Fibroblast of the aortic adventitia (primary cell): ENCODE data around the gene NUAK2. TPM values are rescaled to one million over a fixed set of nuclear protein-coding genes. Genes with fewer than 3 reads are reported as not detected.
A peak's percentile ranks its signal among the peaks of the same experiment; 100 is the strongest.

Experiments
- DNase-seq: peaks from one replicate; pipeline ENCODE4 v3.0.0-alpha.2; 2010; ENCODE audit warnings: low read depth
- H3K4me3 ChIP-seq: 2 replicates; pipeline ENCODE4 v1.5.1; 2011; ENCODE audit warnings: low read depth, mild to moderate bottlenecking, control low read depth, low read length, moderate library complexity
- CTCF ChIP-seq: IDR thresholded peaks from 2 replicates; pipeline ENCODE4 v1.5.1; 2011; ENCODE audit warnings: mild to moderate bottlenecking, low read length, control low read depth, inconsistent platforms; ENCODE audit not compliant: insufficient read depth
- total RNA-seq: library from RNA; depleted of rRNA; stranded (reverse); fragments of >200 nt; gene quantifications from 2 replicates; pipeline ENCODE4 v1.2.3, GENCODE V29; 2012; ENCODE audit warnings: low replicate concordance

The NUAK2 gene
- total RNA-seq, 1 donor: 2.9 TPM

GRCh38 chr1:205329719-205330118, 8.2 kb upstream of the NUAK2 start:
- no peak for TF ChIP-seq CTCF
- DNase-seq: no peak

GRCh38 chr1:205328476-205328875, 6.9 kb upstream of the NUAK2 start:
- no peak overlapping the region for H3K4me3 ChIP-seq
- no peak for DNase-seq
- TF ChIP-seq CTCF: no peak

More at GRCh38 chr1:205329719-205330118, 8.2 kb upstream of the NUAK2 start:
- H3K4me3 ChIP-seq: no peak overlapping the region

- H3K4me3 ChIP-seq: no peak overlapping the region
- peak; percentile 33 for DNase-seq
- no peak for TF ChIP-seq CTCF
Measured at GRCh38 chr1:205326812-205327466, 5.4 kb upstream of the NUAK2 start.

GRCh38 chr1:205325334-205325884, 3.9 kb upstream of the NUAK2 start:
- peak; percentile 91 for TF ChIP-seq CTCF
- DNase-seq: peak; percentile 88

GRCh38 chr1:205324781-205325180, 3.2 kb upstream of the NUAK2 start:
- DNase-seq: no peak
- no peak overlapping the region for H3K4me3 ChIP-seq
- TF ChIP-seq CTCF: no peak

More at GRCh38 chr1:205325334-205325884, 3.9 kb upstream of the NUAK2 start:
- H3K4me3 ChIP-seq: no peak overlapping the region

- no peak for TF ChIP-seq CTCF
- H3K4me3 ChIP-seq: no peak overlapping the region
- no peak for DNase-seq
Measured at GRCh38 chr1:205323794-205324193, 2.2 kb upstream of the NUAK2 start.

- TF ChIP-seq CTCF: no peak
- no peak for DNase-seq
- peak overlapping the region; percentile 41 for H3K4me3 ChIP-seq
Measured at GRCh38 chr1:205321959-205322283, 376 bp upstream of the NUAK2 start.
